ENCODE data around the gene FOXJ3.

The FOXJ3 gene

GRCh38 chr1:42221952-42222606 lies 113.0 kb downstream of the FOXJ3 start:
- DNase-seq (ENCODE audit: low read depth), result no peak
- TF ChIP-seq CTCF (IDR thresholded peaks at IDR 0.05; ENCODE audit: insufficient read depth, low read depth, low read length, missing control alignments), result no peak
- H3K4me3 ChIP-seq (ENCODE audit: low read length), result no peak overlapping the region

- DNase-seq (ENCODE audit: low read depth), result no peak
- no peak overlapping the region for H3K4me3 ChIP-seq (ENCODE audit: low read length)
- no peak for TF ChIP-seq CTCF (IDR thresholded peaks at IDR 0.05; ENCODE audit: insufficient read depth, low read depth, low read length, missing control alignments)
Measured at GRCh38 chr1:42221456-42221855, 113.6 kb downstream of the FOXJ3 start.

GRCh38 chr1:42219627-42220026 lies 115.4 kb downstream of the FOXJ3 start:
- TF ChIP-seq CTCF (IDR thresholded peaks at IDR 0.05; ENCODE audit: insufficient read depth, low read depth, low read length, missing control alignments), result no peak
- no peak for DNase-seq (ENCODE audit: low read depth)

GRCh38 chr1:42214447-42214871 lies 120.6 kb downstream of the FOXJ3 start:
- no peak overlapping the region for H3K4me3 ChIP-seq (ENCODE audit: low read length)
- DNase-seq (ENCODE audit: low read depth), result peak; percentile 83
- TF ChIP-seq CTCF (IDR thresholded peaks at IDR 0.05; ENCODE audit: insufficient read depth, low read depth, low read length, missing control alignments), result no peak

More at GRCh38 chr1:42219627-42220026, 115.4 kb downstream of the FOXJ3 start:
- H3K4me3 ChIP-seq (ENCODE audit: low read length), result no peak overlapping the region

GRCh38 chr1:42211224-42211623 lies 123.8 kb downstream of the FOXJ3 start:
- TF ChIP-seq CTCF (IDR thresholded peaks at IDR 0.05; ENCODE audit: insufficient read depth, low read depth, low read length, missing control alignments), result no peak
- H3K4me3 ChIP-seq (ENCODE audit: low read length), result no peak overlapping the region
- peak; percentile 54 for DNase-seq (ENCODE audit: low read depth)

GRCh38 chr1:42210421-42211133 lies 124.5 kb downstream of the FOXJ3 start:
- no peak overlapping the region for H3K4me3 ChIP-seq (ENCODE audit: low read length)
- TF ChIP-seq CTCF (IDR thresholded peaks at IDR 0.05; ENCODE audit: insufficient read depth, low read depth, low read length, missing control alignments), result no peak
- peak; percentile 29 for DNase-seq (ENCODE audit: low read depth)

Measured in epithelial cell of esophagus (primary cell).